CD8-positive, alpha-beta memory T cell (primary cell): ENCODE measurements around the gene ZNF205. TPM values are rescaled to one million over a fixed set of nuclear protein-coding genes. Genes with fewer than 3 reads are reported as not detected.

Experiments used
- CTCF ChIA-PET: fragments of 350-600 bp; sonication (Branson Sonifier 250); formaldehyde crosslinking; loops from one replicate; lab custom pipeline; 2021; ENCODE audit warnings: antibody characterized with exemption; lab: Charles Lee
- POLR2A ChIA-PET: fragments of 350-600 bp; sonication (Branson Sonifier 250); formaldehyde crosslinking; loops from one replicate; lab custom pipeline; 2021; ENCODE audit warnings: antibody characterized with exemption; lab: Charles Lee
- DNase-seq, 5 donors: peaks; one replicate each; pipeline versions ENCODE4 v3.0.0 to v3.0.0-alpha.2; 2020 to 2022; ENCODE audit warnings: mixed read lengths in 1 of 5
- H3K27ac ChIP-seq: one replicate; pipeline ENCODE4 v1.7.0; 2013; ENCODE audit warnings: low read depth, mild to moderate bottlenecking, low read length, moderate library complexity
- H3K27me3 ChIP-seq: 2 replicates; pipeline ENCODE4 v1.7.0; 2013; ENCODE audit warnings: low read length, mild to moderate bottlenecking; ENCODE audit not compliant: insufficient read depth, poor library complexity, severe bottlenecking
- H3K36me3 ChIP-seq: 2 replicates; pipeline ENCODE4 v1.7.0; 2013; ENCODE audit warnings: mild to moderate bottlenecking, low read length, moderate library complexity; ENCODE audit not compliant: insufficient read depth
- H3K4me1 ChIP-seq: 2 replicates; pipeline ENCODE4 v1.7.0; 2013; ENCODE audit warnings: mild to moderate bottlenecking, low read length, moderate library complexity; ENCODE audit not compliant: insufficient read depth
- H3K4me3 ChIP-seq: 2 replicates; pipeline ENCODE4 v1.7.0; 2013; ENCODE audit warnings: mild to moderate bottlenecking, low read length
- H3K9me3 ChIP-seq: 2 replicates; pipeline ENCODE4 v1.7.0; 2013; ENCODE audit warnings: mild to moderate bottlenecking, low read length
- H3K27ac Mint-ChIP-seq, 8 donors: one replicate each; pipeline ENCODE4 v1.8.0; 2020 to 2021; ENCODE audit warnings: mixed read lengths in 8 of 8, mild to moderate bottlenecking in 6 of 8, inconsistent platforms in 3 of 8, moderate library complexity in 3 of 8
- H3K27me3 Mint-ChIP-seq, 2 donors: one replicate each; pipeline ENCODE4 v1.8.0; 2020 to 2021; ENCODE audit warnings: mixed read lengths in 2 of 2, mild to moderate bottlenecking in 1 of 2, moderate library complexity in 1 of 2
- H3K36me3 Mint-ChIP-seq, 3 donors: one replicate each; pipeline ENCODE4 v1.8.0; 2020 to 2021; ENCODE audit warnings: mixed read lengths in 3 of 3, inconsistent platforms in 1 of 3, mild to moderate bottlenecking in 1 of 3
- H3K4me1 Mint-ChIP-seq, 3 donors: one replicate each; pipeline ENCODE4 v1.8.0; 2020 to 2021; ENCODE audit warnings: mixed read lengths in 3 of 3, inconsistent platforms in 1 of 3, mild to moderate bottlenecking in 1 of 3
- H3K4me3 Mint-ChIP-seq, 7 donors: one replicate each; pipeline ENCODE4 v1.8.0; 2020 to 2021; ENCODE audit warnings: mixed read lengths in 7 of 7, mild to moderate bottlenecking in 6 of 7, moderate library complexity in 4 of 7, inconsistent platforms in 2 of 7
- H3K9me3 Mint-ChIP-seq, 5 donors: one replicate each; pipeline ENCODE4 v1.8.0; 2020 to 2022; ENCODE audit warnings: mixed read lengths in 5 of 5, mild to moderate bottlenecking in 3 of 5, moderate library complexity in 2 of 5, inconsistent platforms in 1 of 5
- polyA plus RNA-seq: library from polyadenylated mRNA; unstranded; fragments of 300-500 nt; fragmentation: Illumina TruSeq; gene quantifications from one replicate; pipeline ENCODE4 v1.2.3, GENCODE V29; 2021
- total RNA-seq, 2 experiments: library from RNA; stranded (reverse); gene quantifications; one replicate each; pipeline ENCODE4 v1.2.3, GENCODE V29; 2021

ZNF205 gene
- total and polyA plus RNA-seq, 3 experiments from 2014 or later = 0.11 TPM; not detected in 2

DNA sequence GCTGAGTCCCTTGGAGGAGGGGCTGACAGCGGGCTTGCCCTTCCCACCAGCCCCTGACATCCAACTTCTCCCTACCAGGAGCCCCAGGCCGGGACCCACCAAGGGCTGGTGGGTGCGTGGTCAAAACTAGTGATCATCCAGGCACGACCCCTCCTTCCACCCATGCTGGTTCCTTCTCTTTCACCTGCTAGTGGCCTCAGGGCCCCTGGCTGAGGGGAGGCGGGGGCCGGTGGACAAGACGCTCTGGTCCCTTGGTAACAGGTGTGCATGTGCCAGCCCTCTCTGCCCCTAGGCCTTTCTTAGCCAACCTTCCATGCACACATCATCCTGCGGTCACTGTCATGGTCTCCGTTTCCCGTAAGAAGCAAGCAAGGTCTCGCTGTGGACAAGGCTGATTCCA lies 30.8 kb downstream of the ZNF205 start:
- peaks cover 0 to 4% (median 0%) of the 10 kb centered on the region in 3 donors for H3K4me1 Mint-ChIP-seq
- DNase-seq = no peak
- H3K27ac Mint-ChIP-seq = no peak overlapping the region
- POLR2A ChIA-PET = no interaction called here
- Histone ChIP-seq H3K4me1 (no peaks in the 10 kb centered on the region), H3K27ac (no peak overlapping the region), H3K27me3 (no peaks in the 10 kb centered on the region), H3K36me3 (no peaks in the 10 kb centered on the region), H3K9me3 (no peaks in the 10 kb centered on the region), H3K4me3 (no peak overlapping the region)
- H3K4me3 Mint-ChIP-seq = peak overlapping the region in 1 of 7 donors; percentile 18
- CTCF ChIA-PET = interaction anchor here (1.1 to 11.0 kb wide), 2 partner anchors 11 to 139 kb away, joined by 3 to 123 read pairs; partner anchors contain the start of gene ZNF213
- no peaks in the 10 kb centered on the region for H3K9me3 Mint-ChIP-seq
- peaks cover 0 to 38% (median 4%) of the 10 kb centered on the region in 3 donors for H3K36me3 Mint-ChIP-seq
- no peaks in the 10 kb centered on the region for H3K27me3 Mint-ChIP-seq

DNA sequence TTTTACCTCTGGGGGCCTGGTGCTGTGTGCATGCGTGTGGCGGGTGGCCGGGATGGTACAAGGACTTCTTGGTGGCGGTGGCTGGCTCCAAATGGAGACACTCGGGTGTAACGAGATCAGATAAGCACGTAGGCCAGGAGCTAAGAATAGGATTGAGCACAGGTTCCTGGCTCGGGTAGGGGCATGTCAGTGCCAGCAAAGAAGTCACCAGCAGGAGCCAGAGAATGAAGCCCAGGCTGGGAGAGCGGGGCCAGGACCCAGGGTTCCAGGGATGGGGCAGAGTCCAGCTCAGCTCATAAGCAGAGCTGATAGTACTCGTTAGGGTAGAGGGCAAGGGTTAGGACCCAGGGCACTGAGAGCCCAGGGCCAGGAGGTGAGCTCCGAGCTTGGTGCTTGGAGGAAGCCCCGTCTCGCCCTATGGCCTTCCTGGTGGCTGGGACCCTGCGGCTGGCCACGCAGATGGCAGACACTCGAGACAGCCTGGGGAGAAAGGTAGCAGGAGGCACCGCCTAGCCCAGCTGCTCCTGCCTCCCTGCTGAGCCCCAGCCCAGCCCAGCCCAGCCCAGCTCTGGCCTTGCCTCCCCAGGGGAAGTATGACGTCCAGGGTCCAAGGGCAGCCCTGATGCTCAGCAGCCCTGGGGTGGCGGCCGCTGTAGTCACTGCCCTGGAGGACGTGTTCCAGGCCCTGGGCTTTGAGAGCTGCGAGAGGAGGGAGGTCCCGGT lies 31.4 kb downstream of the ZNF205 start:
- Histone ChIP-seq H3K4me3 (no peak overlapping the region), H3K9me3 (no peaks in the 10 kb centered on the region), H3K4me1 (no peaks in the 10 kb centered on the region), H3K36me3 (no peaks in the 10 kb centered on the region), H3K27ac (no peak overlapping the region), H3K27me3 (no peaks in the 10 kb centered on the region)
- peak overlapping the region in 1 of 7 donors; percentile 18 for H3K4me3 Mint-ChIP-seq
- no peaks in the 10 kb centered on the region for H3K9me3 Mint-ChIP-seq
- H3K4me1 Mint-ChIP-seq = peaks cover 0 to 4% (median under 1%) of the 10 kb centered on the region in 3 donors
- POLR2A ChIA-PET = interaction anchor here (1.0 kb wide), 1 partner anchor 14 kb away, joined by 6 read pairs; no protein-coding TSS in a partner anchor
- CTCF ChIA-PET = interaction anchor here (1.1 to 11.0 kb wide), 2 partner anchors 11 to 140 kb away, joined by 3 to 123 read pairs; partner anchors contain the start of gene ZNF213
- DNase-seq = no peak
- no peak overlapping the region for H3K27ac Mint-ChIP-seq
- peaks cover 0 to 36% (median 4%) of the 10 kb centered on the region in 3 donors for H3K36me3 Mint-ChIP-seq
- no peaks in the 10 kb centered on the region for H3K27me3 Mint-ChIP-seq

DNA sequence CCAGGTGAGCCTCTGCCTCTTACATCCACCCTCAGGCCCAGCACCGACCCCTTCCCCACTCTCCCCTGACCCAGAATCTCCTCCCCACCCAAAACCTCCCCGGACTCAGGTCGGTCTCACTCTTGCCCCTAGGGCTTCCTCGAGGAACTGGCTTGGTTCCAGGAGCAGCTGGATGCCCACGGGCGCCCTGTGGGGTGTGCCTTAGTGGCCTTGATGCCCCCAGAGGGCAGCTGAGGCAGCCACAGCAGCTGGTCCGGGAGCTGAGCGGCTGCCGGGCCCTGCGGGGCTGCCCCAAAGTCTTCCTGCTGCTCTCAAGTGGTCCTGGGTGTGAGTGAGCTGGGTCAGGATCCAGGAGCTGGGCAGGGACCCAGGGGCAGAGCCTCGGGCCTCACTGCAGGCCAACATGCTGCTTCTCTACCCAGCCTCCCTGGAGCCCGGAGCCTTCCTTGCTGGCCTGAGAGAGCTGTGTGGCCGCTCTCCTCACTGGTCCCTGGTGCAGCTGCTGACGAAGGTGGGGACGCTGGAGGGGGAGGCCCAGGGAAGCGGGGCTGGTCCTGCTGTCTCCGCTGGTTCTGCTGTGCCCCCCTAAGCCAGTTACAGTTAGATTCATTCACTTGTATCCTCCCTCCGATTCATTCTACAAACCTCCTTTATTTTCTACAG lies 32.1 kb downstream of the ZNF205 start:
- no peaks in the 10 kb centered on the region for H3K9me3 Mint-ChIP-seq
- ChIA-PET POLR2A (interaction anchor here (1.0 kb wide), 1 partner anchor 14 kb away, joined by 6 read pairs; no protein-coding TSS in a partner anchor), CTCF (interaction anchor here (1.1 to 11.0 kb wide), 2 partner anchors 12 to 141 kb away, joined by 3 to 123 read pairs; partner anchors contain the start of gene ZNF213)
- Histone ChIP-seq H3K27ac (no peak overlapping the region), H3K27me3 (no peaks in the 10 kb centered on the region), H3K4me3 (no peak overlapping the region), H3K36me3 (no peaks in the 10 kb centered on the region), H3K9me3 (no peaks in the 10 kb centered on the region), H3K4me1 (peaks cover 4% of the 10 kb centered on the region)
- H3K4me1 Mint-ChIP-seq = peaks cover 5% of the 10 kb centered on the region in 3 donors
- H3K27me3 Mint-ChIP-seq = no peaks in the 10 kb centered on the region
- DNase-seq = no peak
- H3K4me3 Mint-ChIP-seq = no peak overlapping the region
- peak overlapping the region in 1 of 8 donors; percentile 60 for H3K27ac Mint-ChIP-seq
- peaks cover 0 to 30% (median 4%) of the 10 kb centered on the region in 3 donors for H3K36me3 Mint-ChIP-seq

DNA sequence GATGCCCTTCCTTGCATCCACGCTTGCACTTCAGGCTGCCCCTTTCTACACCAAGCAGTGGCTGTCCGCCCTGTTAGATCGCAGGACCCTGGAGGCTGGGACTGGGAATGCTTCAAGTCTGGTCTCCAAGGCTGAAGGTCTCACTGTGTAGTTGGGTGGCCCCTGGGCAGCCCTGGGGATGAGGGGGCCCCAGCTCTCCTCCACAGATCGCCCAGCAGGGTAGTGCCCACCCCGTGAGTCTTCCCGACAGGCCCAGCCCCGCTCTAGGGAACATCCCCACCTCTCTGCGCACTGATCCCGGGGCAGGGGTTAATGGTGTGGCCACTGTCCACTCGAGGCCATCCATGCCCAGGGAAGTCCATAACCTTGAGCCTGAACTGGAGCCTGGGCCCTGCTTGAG lies 32.8 kb downstream of the ZNF205 start:
- Histone ChIP-seq H3K36me3 (no peaks in the 10 kb centered on the region), H3K4me1 (peaks cover 9% of the 10 kb centered on the region), H3K4me3 (no peak overlapping the region), H3K9me3 (no peaks in the 10 kb centered on the region), H3K27ac (no peak overlapping the region), H3K27me3 (no peaks in the 10 kb centered on the region)
- Mint-ChIP-seq H3K27me3 (no peaks in the 10 kb centered on the region), H3K4me1 (peaks cover 5 to 12% (median 10%) of the 10 kb centered on the region in 3 donors), H3K4me3 (no peak overlapping the region), H3K27ac (peak overlapping the region in 1 of 8 donors; percentile 47), H3K36me3 (peaks cover 0 to 24% (median 4%) of the 10 kb centered on the region in 3 donors), H3K9me3 (no peaks in the 10 kb centered on the region)
- ChIA-PET CTCF (interaction anchor here (11.0 kb wide), 1 partner anchor 13 kb away, joined by 123 read pairs; the partner anchor contains the start of gene ZNF213), POLR2A (no interaction called here)
- no peak for DNase-seq

DNA sequence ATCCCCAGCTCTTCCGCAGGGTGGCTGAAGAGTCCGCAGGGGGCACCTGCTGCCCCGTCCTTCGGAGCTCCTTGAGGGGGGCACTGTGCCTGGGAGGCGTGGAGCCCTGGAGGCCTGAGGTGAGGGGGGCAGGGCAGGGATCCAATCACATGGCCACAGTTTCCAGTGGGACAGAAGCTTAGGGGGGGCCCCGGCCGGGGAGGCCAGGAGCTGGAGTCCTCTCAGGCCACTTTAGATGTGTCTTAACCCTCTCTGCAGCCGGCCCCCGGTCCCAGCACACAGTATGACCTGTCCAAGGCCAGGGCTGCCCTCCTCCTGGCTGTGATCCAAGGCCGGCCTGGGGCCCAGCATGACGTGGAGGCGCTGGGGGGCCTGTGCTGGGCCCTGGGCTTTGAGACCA lies 33.3 kb downstream of the ZNF205 start:
- peaks cover 0 to 22% (median 4%) of the 10 kb centered on the region in 3 donors for H3K36me3 Mint-ChIP-seq
- H3K4me1 Mint-ChIP-seq = peaks cover 7 to 15% (median 13%) of the 10 kb centered on the region in 3 donors
- H3K27ac Mint-ChIP-seq = no peak overlapping the region
- Histone ChIP-seq H3K4me3 (no peak overlapping the region), H3K27me3 (no peaks in the 10 kb centered on the region), H3K27ac (no peak overlapping the region), H3K36me3 (no peaks in the 10 kb centered on the region), H3K9me3 (no peaks in the 10 kb centered on the region), H3K4me1 (peaks cover 10% of the 10 kb centered on the region)
- ChIA-PET POLR2A (no interaction called here), CTCF (interaction anchor here (11.0 kb wide), 1 partner anchor 13 kb away, joined by 123 read pairs; the partner anchor contains the start of gene ZNF213)
- no peak for DNase-seq
- H3K4me3 Mint-ChIP-seq = no peak overlapping the region
- peaks cover 0 to 3% of the 10 kb centered on the region in 2 donors for H3K27me3 Mint-ChIP-seq
- H3K9me3 Mint-ChIP-seq = peaks cover 0 to 2% (median 0%) of the 10 kb centered on the region in 5 donors

DNA sequence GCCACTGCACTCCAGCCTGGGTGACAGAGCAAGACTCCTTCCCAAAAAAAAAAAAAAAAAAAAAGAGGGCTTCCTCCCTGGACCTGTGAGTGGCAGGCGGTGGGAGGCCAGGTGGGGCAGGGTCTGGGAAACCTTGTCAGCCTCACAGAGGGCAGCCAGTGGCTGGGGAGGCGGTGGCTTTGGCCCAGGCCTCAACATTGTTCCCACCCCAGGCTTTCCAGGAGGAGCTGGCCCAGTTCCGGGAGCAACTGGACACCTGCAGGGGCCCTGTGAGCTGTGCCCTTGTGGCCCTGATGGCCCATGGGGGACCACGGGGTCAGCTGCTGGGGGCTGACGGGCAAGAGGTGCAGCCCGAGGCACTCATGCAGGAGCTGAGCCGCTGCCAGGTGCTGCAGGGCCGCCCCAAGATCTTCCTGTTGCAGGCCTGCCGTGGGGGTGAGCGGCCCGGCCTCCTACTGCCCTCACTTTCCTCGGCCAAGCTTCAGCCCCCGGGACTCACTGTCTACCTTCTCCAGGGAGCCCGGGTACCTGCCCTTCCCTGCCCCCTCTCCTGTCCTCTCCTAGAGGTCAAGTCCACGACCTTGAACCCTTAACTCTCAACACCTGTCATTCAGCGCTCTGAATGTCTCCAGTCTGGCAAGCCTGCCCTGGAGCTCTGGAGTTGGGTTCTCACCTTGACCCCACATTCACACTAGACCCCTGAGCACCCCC lies 34.8 kb downstream of the ZNF205 start:
- no peak for DNase-seq
- peaks cover 17% of the 10 kb centered on the region for H3K4me1 ChIP-seq
- no peak overlapping the region for H3K4me3 Mint-ChIP-seq
- H3K27ac ChIP-seq = no peak overlapping the region
- H3K36me3 ChIP-seq = no peaks in the 10 kb centered on the region
- peaks cover 0 to 6% (median 5%) of the 10 kb centered on the region in 5 donors for H3K9me3 Mint-ChIP-seq
- ChIA-PET CTCF (interaction anchor here (0.7 to 11.0 kb wide), 3 partner anchors 15 to 137 kb away, joined by 3 to 123 read pairs (median 4); partner anchors contain the start of gene ZNF213), POLR2A (interaction anchor here (0.6 to 1.5 kb wide), 4 partner anchors 11 to 390 kb away, joined by 3 to 6 read pairs (median 4); partner anchors contain the start of gene ZNF213)
- peaks cover 0 to 14% (median 3%) of the 10 kb centered on the region in 3 donors for H3K36me3 Mint-ChIP-seq
- no peak overlapping the region for H3K27ac Mint-ChIP-seq
- peaks cover 16 to 28% (median 23%) of the 10 kb centered on the region in 3 donors for H3K4me1 Mint-ChIP-seq
- H3K9me3 ChIP-seq = no peaks in the 10 kb centered on the region
- H3K27me3 Mint-ChIP-seq = peaks cover 0 to 11% of the 10 kb centered on the region in 2 donors
- no peaks in the 10 kb centered on the region for H3K27me3 ChIP-seq
- no peak overlapping the region for H3K4me3 ChIP-seq

DNA sequence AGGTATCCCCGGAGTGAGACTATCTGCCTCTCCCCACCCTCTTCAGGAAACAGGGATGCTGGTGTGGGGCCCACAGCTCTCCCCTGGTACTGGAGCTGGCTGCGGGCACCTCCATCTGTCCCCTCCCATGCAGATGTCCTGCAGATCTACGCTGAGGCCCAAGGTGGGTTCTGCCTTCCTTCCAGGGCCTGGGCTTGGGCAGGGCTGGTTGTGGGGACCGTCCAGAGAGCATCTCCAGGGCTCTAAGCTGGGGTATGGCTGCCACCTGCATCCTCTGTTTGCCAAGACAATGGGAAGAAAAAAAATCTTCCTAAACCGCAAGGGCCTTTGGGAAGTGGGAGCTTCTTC lies 35.3 kb downstream of the ZNF205 start:
- Mint-ChIP-seq H3K4me3 (no peak overlapping the region), H3K27me3 (peaks cover 0 to 16% of the 10 kb centered on the region in 2 donors), H3K27ac (no peak overlapping the region), H3K4me1 (peaks cover 19 to 34% (median 28%) of the 10 kb centered on the region in 3 donors), H3K9me3 (peaks cover 3 to 11% (median 10%) of the 10 kb centered on the region in 5 donors), H3K36me3 (peaks cover 0 to 13% (median 0%) of the 10 kb centered on the region in 3 donors)
- Histone ChIP-seq H3K4me3 (no peak overlapping the region), H3K36me3 (no peaks in the 10 kb centered on the region), H3K27me3 (no peaks in the 10 kb centered on the region), H3K4me1 (peaks cover 22% of the 10 kb centered on the region), H3K27ac (no peak overlapping the region), H3K9me3 (peaks cover 2% of the 10 kb centered on the region)
- no peak for DNase-seq
- POLR2A ChIA-PET = interaction anchor here (0.6 to 3.5 kb wide), 5 partner anchors 11 to 390 kb away, joined by 3 to 30 read pairs (median 4); partner anchors contain the start of gene ZNF213
- CTCF ChIA-PET = interaction anchor here (0.8 to 11.0 kb wide), 4 partner anchors 15 to 120 kb away, joined by 3 to 123 read pairs (median 4); partner anchors contain the start of gene ZNF213
